K562 (cell line): ENCODE results near the gene RNPEPL1. TPM values are rescaled to one million over a fixed set of nuclear protein-coding genes. Genes with fewer than 3 reads are reported as not detected.

Experiments
- ATAC-seq: fragments of 200-7000 bp; cut with Tn5 transposase; 3 replicates; pipeline ENCODE4 v1.9.1; 2020; ENCODE audit warnings: moderate library complexity
- BruUV-seq: library from RNA; stranded (reverse); fragments of 400-500 nt; replicated peaks from 2 replicates; lab custom pipeline; 2021; lab: Mats Ljungman, UMichigan
- CTCF ChIA-PET: fragments of 300-600 bp; formaldehyde crosslinking; extraction: SDS; loops from one replicate; lab custom pipeline; 2021; ENCODE audit warnings: low intra/inter-chr PET ratio; lab: Yijun Ruan, JAX
- POLR2A ChIA-PET: fragments of 300-600, 350-650 bp; sonication (Branson Sonifier 250); formaldehyde crosslinking; extraction: SDS; loops from one replicate; lab custom pipeline; 2021; ENCODE audit warnings: antibody characterized with exemption, inconsistent platforms; lab: Yijun Ruan, JAX
- DNase-seq, 4 experiments: peaks; one replicate each; pipeline versions ENCODE4 v3.0.0 to v3.0.0-alpha.2; 2011 to 2018; ENCODE audit warnings: low spot score in 3 of 4, mixed read lengths in 3 of 4; ENCODE audit errors: extremely low read depth in 1 of 4
- FAIRE-seq: peaks from 2 replicates; lab custom pipeline; 2011; peaks lifted over from hg19 to GRCh38; lab: Jason Lieb, UNC
- H2AFZ ChIP-seq: 2 replicates; pipeline ENCODE4 v1.6.0; 2011; ENCODE audit warnings: low read depth, low read length, control low read depth, inconsistent platforms
- H3K27ac ChIP-seq: fragments of 200-600 bp; 3 replicates; pipeline ENCODE4 v1.8.0; 2011; ENCODE audit warnings: low read depth, mild to moderate bottlenecking, control low read depth, inconsistent platforms, low read length, moderate library complexity, mixed read lengths; ENCODE audit errors: extremely low read depth
- H3K27me3 ChIP-seq, 2 experiments: fragments of 300-600 bp in 1 of 2; 2 replicates in 1 of 2; 3 replicates in 1 of 2; pipeline versions ENCODE4 v1.6.0 to v1.8.0; 2011; ENCODE audit warnings: inconsistent platforms in 2 of 2, low read length in 2 of 2, mild to moderate bottlenecking in 1 of 2, mixed read lengths in 1 of 2, moderate library complexity in 1 of 2; ENCODE audit not compliant: control insufficient read depth in 2 of 2, insufficient read depth in 2 of 2
- H3K36me3 ChIP-seq: fragments of 300-600 bp; 3 replicates; pipeline ENCODE4 v1.8.0; 2011; ENCODE audit warnings: mild to moderate bottlenecking, low read length, inconsistent platforms; ENCODE audit not compliant: control insufficient read depth, insufficient read depth
- H3K4me1 ChIP-seq, 2 experiments: fragments of 200-600 bp in 1 of 2; replicated peaks in 1 of 2; 2 replicates in 1 of 2; 3 replicates in 1 of 2; pipeline versions ENCODE4 v1.5.1 to v1.8.0; 2011; ENCODE audit warnings: inconsistent platforms in 2 of 2, low read length in 2 of 2, mild to moderate bottlenecking in 1 of 2, mixed read lengths in 1 of 2, moderate library complexity in 1 of 2; ENCODE audit not compliant: control insufficient read depth in 2 of 2, insufficient read depth in 2 of 2
- H3K4me2 ChIP-seq: 2 replicates; pipeline ENCODE4 v1.6.1; 2011; ENCODE audit warnings: low read length, control low read depth, inconsistent platforms, mixed read lengths; ENCODE audit not compliant: insufficient read depth
- H3K4me3 ChIP-seq: fragments of 200-600 bp; sonication (generic), shearing (Covaris generic); 2 replicates; pipeline ENCODE4 v1.5.1; 2016; ENCODE audit warnings: control low read depth, inconsistent platforms
- H3K79me2 ChIP-seq: fragments of 200-600 bp; 3 replicates; pipeline ENCODE4 v1.8.0; 2011; ENCODE audit warnings: low read length, inconsistent platforms; ENCODE audit not compliant: control insufficient read depth, insufficient read depth
- H3K9ac ChIP-seq, 2 experiments: 2 replicates each; pipeline versions ENCODE4 v1.6.0 to v1.6.1; 2011; ENCODE audit warnings: low read depth in 2 of 2, low read length in 2 of 2, control low read depth in 1 of 2, inconsistent platforms in 1 of 2, mild to moderate bottlenecking in 1 of 2, mixed read lengths in 1 of 2; ENCODE audit not compliant: insufficient read depth in 1 of 2
- H3K9me1 ChIP-seq: one replicate; pipeline ENCODE4 v1.6.0; 2011; ENCODE audit warnings: inconsistent platforms, mild to moderate bottlenecking, low read length, moderate library complexity; ENCODE audit not compliant: control insufficient read depth, insufficient read depth
- H3K9me3 ChIP-seq: replicated peaks from 2 replicates; pipeline ENCODE4 v1.5.1; 2011; ENCODE audit warnings: low read depth, low read length, inconsistent platforms; ENCODE audit not compliant: control insufficient read depth, insufficient read depth
- H4K20me1 ChIP-seq: replicated peaks from 2 replicates; pipeline ENCODE4 v1.6.1; 2011; ENCODE audit warnings: low read length, inconsistent platforms, mixed read lengths; ENCODE audit not compliant: control insufficient read depth, insufficient read depth
- CREM ChIP-seq: IDR thresholded peaks from 2 replicates; pipeline ENCODE4 v1.6.1; 2014; ENCODE audit warnings: antibody characterized with exemption, low read depth
- HDAC8 ChIP-seq: fragments of 450-650 bp; IDR thresholded peaks from 2 replicates; pipeline ENCODE4 v1.6.1; 2016; ENCODE audit warnings: mild to moderate bottlenecking, missing genetic modification characterization, moderate library complexity, missing compliant biosample characterization
- KHSRP ChIP-seq: fragments of 450-650 bp; IDR thresholded peaks from 2 replicates; pipeline ENCODE4 v1.6.1; 2017
- KLF1 ChIP-seq: fragments of 450-650 bp; IDR thresholded peaks from 2 replicates; pipeline ENCODE4 v1.6.1; 2016; ENCODE audit warnings: missing genetic modification characterization, missing compliant biosample characterization
- MCM7 ChIP-seq, 2 experiments: fragments of 450-650 bp; IDR thresholded peaks; 2 replicates each; pipeline ENCODE4 v1.6.1; 2016 to 2018
- MECOM ChIP-seq: fragments of 250-450 bp; sonication (Bioruptor Pico); IDR thresholded peaks from 2 replicates; pipeline ENCODE4 v1.8.0; 2022; ENCODE audit warnings: inconsistent platforms
- MTF1 ChIP-seq: fragments of 250-450 bp; sonication (Bioruptor Pico); IDR thresholded peaks from 2 replicates; pipeline ENCODE4 v1.9.0; 2021; ENCODE audit warnings: moderate library complexity, mild to moderate bottlenecking, inconsistent platforms, borderline replicate concordance
- RFX5 ChIP-seq: IDR thresholded peaks from 2 replicates; pipeline ENCODE4 v1.6.1; 2011; ENCODE audit warnings: low read depth, mild to moderate bottlenecking, improper control_type of control experiment, low read length
- SIRT6 ChIP-seq: IDR thresholded peaks from one replicate; pipeline ENCODE4 v1.6.1; 2012; ENCODE audit warnings: low read depth, mild to moderate bottlenecking, control low read depth, inconsistent platforms, low read length, moderate library complexity
- TEAD4 ChIP-seq, 2 experiments: sonication (generic) in 1 of 2; formaldehyde crosslinking in 1 of 2; IDR thresholded peaks; 2 replicates each; pipeline versions ENCODE4 v1.6.1 to v1.8.0; 2012 to 2022; ENCODE audit warnings: borderline replicate concordance in 1 of 2, inconsistent platforms in 1 of 2, low read length in 1 of 2, mild to moderate bottlenecking in 1 of 2, missing genetic modification reagents in 1 of 2
- WGBS: fragments of 100-300 bp; shearing (Covaris generic); methylation state at CpG from one replicate; pipeline ENCODE4 v1.1.6; 2016; ENCODE audit warnings: low coverage, mixed read lengths; ENCODE audit not compliant: insufficient coverage; ENCODE audit errors: missing lambda C conversion rate; 5-methylcytosine and 5-hydroxymethylcytosine counted together
- in situ Hi-C: fragments of 300-500 bp; cut with MboI; formaldehyde crosslinking; loops from 4 replicates; pipeline ENCODE4 v1.15.0; 2018; ENCODE audit warnings: inconsistent platforms, mixed read lengths
- intact Hi-C: fragments of 100-400 bp; cut with micrococcal nuclease; formaldehyde crosslinking; loops from 2 replicates; pipeline ENCODE4 v1.14.2; 2022
- polyA plus RNA-seq, 8 experiments: library from polyadenylated mRNA; depleted of rRNA in 4 of 8; stranded (reverse) in 5 of 8; unstranded in 3 of 8; fragments of >200 nt; fragmentation: Nextera tagmentation in 2 of 8; fragmentation: Illumina TruSeq in 1 of 8; extraction: Ambion mirVana in 2 of 8; extraction: Trizol in 1 of 8; gene quantifications; 2 replicates each; pipeline versions ENCODE4 v1.2.1 to v1.2.3, GENCODE V29; 2011 to 2014; ENCODE audit warnings: inconsistent platforms in 1 of 8, missing spikeins in 1 of 8
- total RNA-seq, 7 experiments: library from RNA; depleted of rRNA in 6 of 7; stranded (reverse); fragments of >200 nt in 6 of 7; fragmentation: Illumina TruSeq in 2 of 7; extraction: Trizol in 2 of 7; gene quantifications; 2 replicates each; pipeline versions ENCODE4 v1.2.1 to v1.2.3, GENCODE V29; 2011 to 2021; ENCODE audit warnings: low replicate concordance in 1 of 7
- TF ChIP-seq, protein P1 (sequence below): sonication (generic); formaldehyde crosslinking; IDR thresholded peaks from 2 replicates; pipeline ENCODE4 v1.8.0; 2022; ENCODE audit warnings: missing genetic modification reagents, mild to moderate bottlenecking, borderline replicate concordance
- TF ChIP-seq, protein P2 (sequence below): sonication (generic); formaldehyde crosslinking; IDR thresholded peaks from 2 replicates; pipeline ENCODE4 v1.8.1; 2022; ENCODE audit warnings: missing genetic modification reagents
- TF ChIP-seq, protein P3 (sequence below): fragments of 250-450 bp; sonication (Bioruptor Pico); IDR thresholded peaks from 2 replicates; pipeline ENCODE4 v1.9.0; 2021; ENCODE audit warnings: mild to moderate bottlenecking, inconsistent platforms
- TF ChIP-seq, protein P4 (sequence below), 2 experiments: fragments of 450-650 bp in 1 of 2; IDR thresholded peaks; 2 replicates each; pipeline ENCODE4 v1.6.1; 2011 to 2017; ENCODE audit warnings: low read depth in 2 of 2, antibody characterized with exemption in 1 of 2, borderline replicate concordance in 1 of 2, low read length in 1 of 2, mild to moderate bottlenecking in 1 of 2, mixed read lengths in 1 of 2; ENCODE audit not compliant: control insufficient read depth in 1 of 2

Gene RNPEPL1
- total and polyA plus RNA-seq, 9 of the 15 experiments (the other 6 are each of a cell fraction or from before 2014, with no cell fraction given): 0.07 to 38.7 (median 5.6) TPM

DNA sequence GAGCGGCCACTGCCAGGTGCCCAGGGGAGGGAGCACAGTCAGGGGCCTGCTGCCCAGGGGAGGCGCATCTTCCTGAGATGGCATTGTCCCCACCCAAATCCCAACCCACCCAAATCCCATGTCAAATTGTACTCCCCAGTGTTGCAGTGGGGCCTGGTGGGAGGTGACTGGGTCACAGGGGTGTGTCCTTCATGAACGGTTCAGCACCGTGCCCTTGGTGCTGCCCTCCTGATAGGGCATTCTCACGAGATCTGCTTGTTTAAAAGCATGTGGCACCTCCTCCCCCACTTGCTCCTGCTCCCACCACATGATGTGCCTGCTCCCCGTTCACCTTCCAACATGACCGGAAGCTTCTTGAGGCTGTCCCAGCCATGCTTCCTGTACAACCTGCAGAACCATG lies 38.1 kb upstream of the RNPEPL1 start:
- no TSS peak for BruUV-seq
- FAIRE-seq (no peak), DNase-seq (no peak), ATAC-seq (no peak)
- H3K27ac ChIP-seq: no peak overlapping the region
- WGBS: 97% methylated on average over 5 of the region's 7 CpGs
- H3K9me3 ChIP-seq: peaks cover 12% of the 10 kb centered on the region
- no peak overlapping the region for H2AFZ ChIP-seq
- no peak overlapping the region for H3K4me2 ChIP-seq
- H3K27me3 ChIP-seq: no peaks in the 10 kb centered on the region
- POLR2A ChIA-PET: no interaction called here
- intact Hi-C loops: no loop called here
- in situ Hi-C loops: no loop called here
- no peak overlapping the region for H3K4me3 ChIP-seq
- H3K4me1 ChIP-seq: no peaks in the 10 kb centered on the region; a peak in 1 of 5 replicates
- H3K79me2 ChIP-seq: no peaks in the 10 kb centered on the region; the same call in 2 of the 3 replicates
- H3K9ac ChIP-seq: no peak overlapping the region
- peaks cover 30% of the 10 kb centered on the region; the same call in 2 of the 3 replicates for H3K36me3 ChIP-seq
- no peaks in the 10 kb centered on the region for H3K9me1 ChIP-seq
- no peaks in the 10 kb centered on the region for H4K20me1 ChIP-seq
- CTCF ChIA-PET: no interaction called here
- no peak for TF ChIP-seq CREM
- no peak for TF ChIP-seq MECOM (CRISPR knock-in tag)
- no peak for TF ChIP-seq RFX5
- no peak for TF ChIP-seq KLF1 (tag)
- no peak for TF ChIP-seq TEAD4 (IDR thresholded peaks at IDR 0.05; ENCODE audit: low read length)
- TF ChIP-seq TEAD4 (CRISPR knock-in tag; IDR thresholded peaks at IDR 0.05; ENCODE audit: borderline replicate concordance): no peak
- TF ChIP-seq, protein P1, sequence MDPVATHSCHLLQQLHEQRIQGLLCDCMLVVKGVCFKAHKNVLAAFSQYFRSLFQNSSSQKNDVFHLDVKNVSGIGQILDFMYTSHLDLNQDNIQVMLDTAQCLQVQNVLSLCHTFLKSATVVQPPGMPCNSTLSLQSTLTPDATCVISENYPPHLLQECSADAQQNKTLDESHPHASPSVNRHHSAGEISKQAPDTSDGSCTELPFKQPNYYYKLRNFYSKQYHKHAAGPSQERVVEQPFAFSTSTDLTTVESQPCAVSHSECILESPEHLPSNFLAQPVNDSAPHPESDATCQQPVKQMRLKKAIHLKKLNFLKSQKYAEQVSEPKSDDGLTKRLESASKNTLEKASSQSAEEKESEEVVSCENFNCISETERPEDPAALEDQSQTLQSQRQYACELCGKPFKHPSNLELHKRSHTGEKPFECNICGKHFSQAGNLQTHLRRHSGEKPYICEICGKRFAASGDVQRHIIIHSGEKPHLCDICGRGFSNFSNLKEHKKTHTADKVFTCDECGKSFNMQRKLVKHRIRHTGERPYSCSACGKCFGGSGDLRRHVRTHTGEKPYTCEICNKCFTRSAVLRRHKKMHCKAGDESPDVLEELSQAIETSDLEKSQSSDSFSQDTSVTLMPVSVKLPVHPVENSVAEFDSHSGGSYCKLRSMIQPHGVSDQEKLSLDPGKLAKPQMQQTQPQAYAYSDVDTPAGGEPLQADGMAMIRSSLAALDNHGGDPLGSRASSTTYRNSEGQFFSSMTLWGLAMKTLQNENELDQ: no peak
- no peak for TF ChIP-seq HDAC8
- TF ChIP-seq, protein P2, sequence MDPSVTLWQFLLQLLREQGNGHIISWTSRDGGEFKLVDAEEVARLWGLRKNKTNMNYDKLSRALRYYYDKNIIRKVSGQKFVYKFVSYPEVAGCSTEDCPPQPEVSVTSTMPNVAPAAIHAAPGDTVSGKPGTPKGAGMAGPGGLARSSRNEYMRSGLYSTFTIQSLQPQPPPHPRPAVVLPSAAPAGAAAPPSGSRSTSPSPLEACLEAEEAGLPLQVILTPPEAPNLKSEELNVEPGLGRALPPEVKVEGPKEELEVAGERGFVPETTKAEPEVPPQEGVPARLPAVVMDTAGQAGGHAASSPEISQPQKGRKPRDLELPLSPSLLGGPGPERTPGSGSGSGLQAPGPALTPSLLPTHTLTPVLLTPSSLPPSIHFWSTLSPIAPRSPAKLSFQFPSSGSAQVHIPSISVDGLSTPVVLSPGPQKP: no peak
- no peak for TF ChIP-seq KHSRP
- no peak for TF ChIP-seq MTF1 (CRISPR knock-in tag)
- TF ChIP-seq, protein P3, sequence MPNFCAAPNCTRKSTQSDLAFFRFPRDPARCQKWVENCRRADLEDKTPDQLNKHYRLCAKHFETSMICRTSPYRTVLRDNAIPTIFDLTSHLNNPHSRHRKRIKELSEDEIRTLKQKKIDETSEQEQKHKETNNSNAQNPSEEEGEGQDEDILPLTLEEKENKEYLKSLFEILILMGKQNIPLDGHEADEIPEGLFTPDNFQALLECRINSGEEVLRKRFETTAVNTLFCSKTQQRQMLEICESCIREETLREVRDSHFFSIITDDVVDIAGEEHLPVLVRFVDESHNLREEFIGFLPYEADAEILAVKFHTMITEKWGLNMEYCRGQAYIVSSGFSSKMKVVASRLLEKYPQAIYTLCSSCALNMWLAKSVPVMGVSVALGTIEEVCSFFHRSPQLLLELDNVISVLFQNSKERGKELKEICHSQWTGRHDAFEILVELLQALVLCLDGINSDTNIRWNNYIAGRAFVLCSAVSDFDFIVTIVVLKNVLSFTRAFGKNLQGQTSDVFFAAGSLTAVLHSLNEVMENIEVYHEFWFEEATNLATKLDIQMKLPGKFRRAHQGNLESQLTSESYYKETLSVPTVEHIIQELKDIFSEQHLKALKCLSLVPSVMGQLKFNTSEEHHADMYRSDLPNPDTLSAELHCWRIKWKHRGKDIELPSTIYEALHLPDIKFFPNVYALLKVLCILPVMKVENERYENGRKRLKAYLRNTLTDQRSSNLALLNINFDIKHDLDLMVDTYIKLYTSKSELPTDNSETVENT: no peak
- no peak for TF ChIP-seq SIRT6
- no peak for TF ChIP-seq MCM7 (IDR thresholded peaks at IDR 0.05)
- TF ChIP-seq, protein P4, sequence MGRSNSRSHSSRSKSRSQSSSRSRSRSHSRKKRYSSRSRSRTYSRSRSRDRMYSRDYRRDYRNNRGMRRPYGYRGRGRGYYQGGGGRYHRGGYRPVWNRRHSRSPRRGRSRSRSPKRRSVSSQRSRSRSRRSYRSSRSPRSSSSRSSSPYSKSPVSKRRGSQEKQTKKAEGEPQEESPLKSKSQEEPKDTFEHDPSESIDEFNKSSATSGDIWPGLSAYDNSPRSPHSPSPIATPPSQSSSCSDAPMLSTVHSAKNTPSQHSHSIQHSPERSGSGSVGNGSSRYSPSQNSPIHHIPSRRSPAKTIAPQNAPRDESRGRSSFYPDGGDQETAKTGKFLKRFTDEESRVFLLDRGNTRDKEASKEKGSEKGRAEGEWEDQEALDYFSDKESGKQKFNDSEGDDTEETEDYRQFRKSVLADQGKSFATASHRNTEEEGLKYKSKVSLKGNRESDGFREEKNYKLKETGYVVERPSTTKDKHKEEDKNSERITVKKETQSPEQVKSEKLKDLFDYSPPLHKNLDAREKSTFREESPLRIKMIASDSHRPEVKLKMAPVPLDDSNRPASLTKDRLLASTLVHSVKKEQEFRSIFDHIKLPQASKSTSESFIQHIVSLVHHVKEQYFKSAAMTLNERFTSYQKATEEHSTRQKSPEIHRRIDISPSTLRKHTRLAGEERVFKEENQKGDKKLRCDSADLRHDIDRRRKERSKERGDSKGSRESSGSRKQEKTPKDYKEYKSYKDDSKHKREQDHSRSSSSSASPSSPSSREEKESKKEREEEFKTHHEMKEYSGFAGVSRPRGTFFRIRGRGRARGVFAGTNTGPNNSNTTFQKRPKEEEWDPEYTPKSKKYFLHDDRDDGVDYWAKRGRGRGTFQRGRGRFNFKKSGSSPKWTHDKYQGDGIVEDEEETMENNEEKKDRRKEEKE (IDR thresholded peaks at IDR 0.05; ENCODE audit: borderline replicate concordance in 1 of 2, control insufficient read depth in 1 of 2, low read depth in 2 of 2, low read length in 1 of 2): no peak
